ENCODE results near the gene NR1D2. TPM values are rescaled to one million over a fixed set of nuclear protein-coding genes. Genes with fewer than 3 reads are reported as not detected.
"Not testable (repeated sequence)": the region's sequence is repeated elsewhere in the genome, so short reads cannot be mapped to it uniquely, and the experiment has no call there.

Gene NR1D2
- total RNA-seq, 1 donor from 2014 or later, result 19.4 TPM

DNA sequence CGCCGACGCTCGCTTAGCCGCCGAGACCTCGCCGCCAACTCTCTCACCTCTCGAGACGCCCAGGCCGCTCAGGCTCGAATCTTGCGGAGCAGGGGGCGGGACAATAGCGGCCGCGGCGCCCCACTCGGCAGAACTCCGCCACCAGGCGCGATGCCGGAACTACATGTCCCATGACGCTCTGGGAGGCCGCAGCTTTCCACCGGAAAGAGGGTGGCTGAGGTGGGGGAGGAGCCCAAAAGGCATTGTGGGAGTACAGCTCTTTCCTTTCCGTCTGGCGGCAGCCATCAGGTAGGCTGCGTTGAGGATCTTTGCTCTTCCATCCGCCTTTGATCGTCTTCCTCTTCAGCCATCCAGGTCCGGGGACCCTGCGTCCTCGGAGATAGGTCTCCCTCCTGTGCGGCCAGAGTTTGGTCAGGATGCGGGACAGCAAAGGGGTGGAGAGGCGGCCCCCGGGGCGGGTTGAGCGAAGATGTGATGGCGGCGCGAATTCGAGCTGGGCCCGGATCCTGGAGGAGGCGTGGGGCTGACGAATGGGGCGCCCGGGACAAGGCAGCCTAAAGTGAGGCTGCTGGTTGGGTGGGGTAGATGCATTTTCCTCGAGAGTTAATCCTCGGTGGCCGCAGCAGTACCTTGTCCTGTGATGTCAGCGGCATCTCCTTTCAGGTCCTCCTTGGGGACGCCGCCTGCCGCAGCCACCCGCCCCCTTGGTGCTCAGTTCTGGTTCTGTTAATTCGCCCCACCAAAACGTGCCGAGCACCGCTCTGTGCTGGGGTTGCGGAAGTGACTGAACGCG, 28.0 kb upstream of the NR1D2 start, which contains the start of the genes NKIRAS1 and RPL15:
Gene NKIRAS1, minus strand, starts transcription at position 105 of the 793 bp plus-strand sequence. CDS start 6,086 bp downstream, outside the sequence.
Gene RPL15, plus strand, starts transcription at position 247 of the 793 bp plus-strand sequence. CDS start 728 bp downstream, outside the sequence.
- intact Hi-C loops (cut with DNase I), result no loop called here
- Histone ChIP-seq H3K27me3 (no peaks in the 10 kb centered on the region), H3K9me3 (no peaks in the 10 kb centered on the region), H3K36me3 (peaks cover 0 to 22% of the 10 kb centered on the region in 2 donors), H3K27ac (peak within 1 kb of the TSS; percentile 81), H3K4me3 (peak within 1 kb of the TSS; percentile 87 to 96), H3K4me1 (peaks cover 48% of the 10 kb centered on the region)
- TF ChIP-seq POLR2AphosphoS5 (IDR thresholded peaks at IDR 0.05; ENCODE audit: insufficient read depth in 1 of 2, low read depth in 1 of 2) (peak; percentile 96 to 100), CTCF (IDR thresholded peaks at IDR 0.05) (peak; percentile 17 to 72 (median 22)), POLR2A (IDR thresholded peaks at IDR 0.05) (peak in 1 of 2 donors; percentile 98)
- peak in 1 of 2 donors; percentile 97 for DNase-seq (ENCODE audit: extremely low spot score in 2 of 2)

- DNase-seq (ENCODE audit: extremely low spot score in 2 of 2); intact Hi-C loops (cut with DNase I); H3K9me3 ChIP-seq; H3K27me3 ChIP-seq: not testable (repeated sequence)
- peak overlapping the region; percentile 87 to 96 for H3K4me3 ChIP-seq
- peaks cover 0 to 27% of the 10 kb centered on the region in 2 donors for H3K36me3 ChIP-seq
- peak overlapping the region; percentile 81 for H3K27ac ChIP-seq
- H3K4me1 ChIP-seq, result peaks cover 48% of the 10 kb centered on the region
Observed at GRCh38 chr3:23917679-23918303, 27.3 kb upstream of the NR1D2 start.

GRCh38 chr3:23918331-23918730, 26.8 kb upstream of the NR1D2 start:
- peak overlapping the region; percentile 81 for H3K27ac ChIP-seq
- H3K4me1 ChIP-seq, result peaks cover 48% of the 10 kb centered on the region
- peaks cover 0 to 27% of the 10 kb centered on the region in 2 donors for H3K36me3 ChIP-seq

GRCh38 chr3:23919628-23920027, 25.5 kb upstream of the NR1D2 start:
- no peak for TF ChIP-seq POLR2A (IDR thresholded peaks at IDR 0.05)
- no peak for TF ChIP-seq CTCF (IDR thresholded peaks at IDR 0.05)
- no peak for TF ChIP-seq POLR2AphosphoS5 (IDR thresholded peaks at IDR 0.05; ENCODE audit: insufficient read depth in 1 of 2, low read depth in 1 of 2)
- Histone ChIP-seq H3K4me3 (no peak overlapping the region), H3K27me3 (no peaks in the 10 kb centered on the region), H3K4me1 (peaks cover 48% of the 10 kb centered on the region), H3K36me3 (peaks cover 0 to 27% of the 10 kb centered on the region in 2 donors), H3K9me3 (no peaks in the 10 kb centered on the region), H3K27ac (no peak overlapping the region)
- DNase-seq (ENCODE audit: extremely low spot score in 2 of 2), result no peak
- intact Hi-C loops (cut with DNase I), result no loop called here

More at GRCh38 chr3:23918331-23918730, 26.8 kb upstream of the NR1D2 start:
- H3K27me3 ChIP-seq; intact Hi-C loops (cut with DNase I); DNase-seq (ENCODE audit: extremely low spot score in 2 of 2); H3K9me3 ChIP-seq: not testable (repeated sequence)
- peak overlapping the region; percentile 87 to 96 for H3K4me3 ChIP-seq

DNA sequence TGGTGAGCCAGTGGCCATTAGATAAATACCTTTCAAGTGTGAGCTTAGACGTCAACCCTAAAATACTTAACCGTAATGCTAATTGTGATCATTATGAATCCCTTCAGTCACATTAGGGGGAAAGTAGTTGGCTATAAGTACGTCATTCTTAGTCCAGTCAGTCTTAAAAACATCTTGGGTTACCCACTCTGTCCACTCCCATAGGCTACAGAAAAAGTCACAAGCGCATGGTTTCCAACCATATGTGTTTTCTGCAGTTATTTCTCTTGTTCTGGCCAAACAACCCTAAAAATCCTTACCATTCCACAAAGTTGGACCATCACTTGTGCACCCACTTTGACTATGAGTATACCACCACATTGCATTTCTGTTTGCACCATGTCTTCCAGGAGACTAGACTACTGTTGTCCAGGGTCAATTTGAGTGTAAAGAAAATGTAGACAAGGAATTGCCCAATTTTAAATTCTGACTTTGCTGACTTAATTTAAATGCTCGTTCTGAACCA, 24.9 kb upstream of the NR1D2 start:
- H3K27me3 ChIP-seq, result no peaks in the 10 kb centered on the region
- intact Hi-C loops (cut with DNase I), result no loop called here
- H3K27ac ChIP-seq, result no peak overlapping the region
- peaks cover 43% of the 10 kb centered on the region for H3K4me1 ChIP-seq
- DNase-seq (ENCODE audit: extremely low spot score in 2 of 2), result no peak
- no peaks in the 10 kb centered on the region for H3K9me3 ChIP-seq
- TF ChIP-seq POLR2A (IDR thresholded peaks at IDR 0.05), result no peak
- TF ChIP-seq POLR2AphosphoS5 (IDR thresholded peaks at IDR 0.05; ENCODE audit: insufficient read depth in 1 of 2, low read depth in 1 of 2), result no peak
- TF ChIP-seq CTCF (IDR thresholded peaks at IDR 0.05), result no peak
- peaks cover 0 to 27% of the 10 kb centered on the region in 2 donors for H3K36me3 ChIP-seq
- H3K4me3 ChIP-seq, result no peak overlapping the region

Measured in vagina (tissue), 2 donors.